Activated CD4-positive, alpha-beta T cell treated with anti-CD3 and anti-CD28 coated beads, Interleukin-2, Interleukin-4, amounts not matched to agents 100 ng/mL and 50 ng/mL, durations not matched to agents 16 hours and 8 hours (primary cell): Measurements from ENCODE around the gene NOPCHAP1.

Experiments used
- DNase-seq: peaks from one replicate; pipeline ENCODE4 v3.0.0-alpha.2; 2020; ENCODE audit warnings: low spot score

The NOPCHAP1 gene

DNA sequence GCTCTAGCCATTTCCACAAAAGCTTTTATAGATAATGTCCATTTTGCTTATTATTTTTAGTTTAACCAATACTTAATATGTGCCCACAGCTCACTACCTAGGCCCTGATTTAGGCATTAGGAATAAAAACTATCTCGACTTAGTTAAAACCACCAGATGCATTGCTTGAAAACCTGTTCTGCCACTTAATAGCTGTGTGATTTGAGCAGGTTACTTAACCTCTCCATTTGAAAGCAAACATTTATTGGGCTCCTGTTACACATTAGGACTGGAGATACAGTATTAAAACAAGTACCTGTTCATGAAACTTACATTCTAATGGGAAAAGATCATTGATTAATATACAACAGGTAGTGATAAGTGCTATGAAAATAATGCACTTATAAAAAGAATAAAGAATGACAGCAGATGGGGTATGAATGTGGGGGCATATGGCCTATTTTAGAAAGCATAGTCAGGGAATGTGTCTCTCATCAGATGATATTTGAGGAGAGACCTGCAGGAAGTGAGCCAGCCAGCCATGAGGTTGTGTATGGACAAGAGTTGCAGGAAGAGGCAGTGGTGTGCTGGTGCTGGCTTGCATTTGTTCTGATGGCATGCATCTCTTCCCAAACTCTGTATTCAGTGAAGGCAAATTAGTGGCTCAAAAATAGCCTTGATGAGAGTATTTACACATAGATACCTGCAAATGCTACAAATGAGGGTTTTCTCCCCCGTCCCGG is 34.3 kb downstream of the NOPCHAP1 start:
- no peak for DNase-seq

DNA sequence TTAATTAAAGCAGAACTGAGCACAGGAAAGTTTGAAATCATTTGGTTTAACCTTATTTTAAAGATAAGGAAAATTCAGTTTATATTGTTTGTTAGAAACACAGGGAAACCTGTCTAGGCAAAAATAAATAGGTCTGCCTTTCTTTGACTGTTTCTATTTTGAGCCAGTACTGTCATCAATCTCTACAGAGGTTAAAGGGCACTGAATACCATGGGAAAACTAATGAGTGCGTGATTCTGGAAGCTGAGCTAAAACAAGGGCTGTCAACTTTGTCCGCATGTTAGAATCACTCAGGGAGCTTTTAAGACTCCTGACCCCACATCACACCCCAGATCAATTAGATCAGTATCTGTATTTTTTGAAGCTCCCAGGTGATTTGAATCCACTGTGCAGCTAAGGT is 38.8 kb downstream of the NOPCHAP1 start:
- no peak for DNase-seq

DNA sequence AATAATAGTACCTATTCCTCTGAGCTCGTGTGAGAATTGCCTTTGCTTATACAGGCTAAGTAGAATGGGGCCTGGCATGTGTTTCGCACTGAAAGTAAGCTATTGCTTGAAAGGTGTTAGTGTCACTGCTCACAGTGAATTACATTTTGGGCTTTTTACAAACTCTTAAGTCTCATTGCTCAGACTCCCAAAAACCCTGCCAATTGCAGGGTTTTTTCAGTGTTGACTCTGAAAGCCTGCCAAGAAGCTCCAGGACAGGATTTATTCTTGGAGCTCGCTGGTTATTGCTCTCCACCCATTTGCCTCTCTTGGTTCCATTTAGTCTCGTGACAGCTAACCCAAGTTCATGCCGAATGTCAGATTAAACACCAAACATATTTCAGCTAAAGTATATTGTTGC is 39.8 kb downstream of the NOPCHAP1 start:
- DNase-seq: no peak

DNA sequence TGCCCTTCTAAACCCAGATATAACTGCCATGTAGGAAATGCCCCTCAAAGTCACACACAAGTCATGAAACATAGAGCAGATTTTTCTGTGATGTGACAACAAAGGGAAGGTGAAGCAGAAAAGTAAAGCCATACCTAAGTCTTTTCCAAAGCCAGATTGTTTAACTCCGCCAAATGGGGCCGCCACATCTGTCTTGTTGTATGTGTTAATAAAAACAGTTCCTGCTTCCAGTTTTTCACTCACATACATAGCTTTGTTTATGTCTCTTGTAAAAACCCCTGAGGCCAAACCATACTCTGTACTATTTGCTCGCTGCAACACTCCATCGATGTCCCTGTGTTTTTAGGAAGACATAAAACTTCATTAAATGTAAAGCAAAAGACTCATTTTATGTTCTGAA is 40.3 kb downstream of the NOPCHAP1 start:
- no peak for DNase-seq

DNA sequence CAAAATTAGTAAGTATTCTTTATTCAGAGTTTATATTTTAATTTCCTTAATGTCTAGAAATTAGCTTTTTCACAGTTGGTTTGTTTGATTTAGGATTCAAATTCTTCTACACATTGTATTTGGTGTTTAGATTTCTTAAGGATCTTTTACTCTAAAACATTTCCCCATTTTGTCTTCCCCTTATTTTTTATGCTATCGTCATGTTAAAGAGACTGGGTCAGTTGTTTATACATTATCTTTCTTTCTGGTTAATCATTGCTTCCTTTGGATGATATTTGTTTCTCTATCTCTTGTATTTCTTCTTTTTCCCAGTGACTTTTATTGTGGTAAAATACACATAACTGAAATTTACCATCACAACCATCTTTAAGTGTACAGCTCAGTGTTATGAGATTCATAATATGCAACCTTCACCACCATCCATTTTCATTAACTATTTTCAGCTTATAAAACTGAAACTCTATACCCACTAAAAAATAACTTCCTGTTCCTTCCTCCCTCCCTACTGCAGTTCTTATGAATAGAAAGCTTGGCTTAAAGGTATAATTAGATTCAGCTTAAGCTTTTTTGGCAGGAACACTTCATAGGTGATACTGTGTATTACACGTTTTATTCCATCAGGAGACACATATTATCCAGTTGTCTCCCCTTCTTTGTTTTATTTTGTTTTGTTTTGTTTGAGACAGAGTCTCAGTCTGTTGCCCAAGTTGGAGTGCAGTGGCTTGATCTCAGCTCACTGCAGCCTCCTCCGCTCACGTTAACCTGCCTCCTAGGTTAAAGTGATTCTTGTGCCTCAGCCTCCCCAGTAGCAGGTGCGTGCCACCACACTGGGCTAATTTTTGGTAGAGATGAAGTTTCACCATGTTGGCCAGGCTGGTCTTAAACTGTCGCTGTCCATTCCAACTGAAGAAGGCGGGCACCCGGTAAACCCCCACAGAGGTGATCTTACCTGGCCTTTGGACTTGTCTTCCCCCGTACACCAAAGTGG is 45.0 kb downstream of the NOPCHAP1 start:
- DNase-seq: peak; percentile 25

DNA sequence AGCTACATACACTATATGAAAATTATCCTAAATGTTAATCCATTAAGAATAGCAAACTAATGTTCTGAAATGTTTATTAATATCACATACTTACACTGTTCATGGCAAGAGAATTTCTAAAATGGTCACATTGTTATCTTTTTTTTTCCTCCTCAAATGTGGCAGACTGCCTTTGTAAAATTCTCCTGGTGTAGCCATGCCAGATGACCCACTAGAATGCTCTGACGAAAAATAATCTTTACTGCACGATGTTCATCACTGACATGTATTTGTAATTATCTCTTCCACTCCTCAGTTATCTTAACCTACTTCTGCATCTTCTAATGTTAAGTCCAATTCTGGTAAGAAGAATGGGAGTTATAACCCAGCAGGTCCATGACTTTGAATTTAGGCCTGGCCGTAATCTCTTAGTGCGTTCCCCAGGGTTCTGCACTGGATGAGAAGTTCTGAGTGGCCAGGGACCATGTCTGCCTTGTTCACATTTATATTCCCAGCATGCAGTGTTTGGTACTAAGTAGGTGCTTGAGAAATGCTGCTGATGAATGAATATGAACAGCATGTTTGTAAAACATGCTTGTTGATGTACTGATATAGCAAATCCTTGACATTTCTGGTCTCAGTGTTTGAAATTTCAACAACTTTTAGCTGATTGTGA is 46.7 kb downstream of the NOPCHAP1 start:
- no peak for DNase-seq

DNA sequence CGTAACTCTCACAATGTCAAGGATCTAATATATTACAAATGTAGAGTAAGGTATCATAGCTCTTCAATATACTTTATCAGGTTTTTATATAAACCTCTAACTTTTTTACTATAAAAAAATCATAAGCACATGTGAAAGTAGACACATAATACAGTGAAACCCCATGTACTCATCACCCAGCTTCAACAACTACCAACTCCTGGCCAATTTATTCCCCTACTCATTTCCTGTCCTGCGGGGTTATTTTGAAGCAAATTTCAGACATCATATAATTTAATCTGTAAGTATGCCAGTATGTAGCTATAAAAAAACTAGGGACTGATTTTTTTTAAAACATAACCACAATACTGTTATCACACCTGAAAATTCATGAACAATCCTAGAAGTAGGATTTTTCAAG is 47.7 kb downstream of the NOPCHAP1 start:
- DNase-seq: peak; percentile 25
